ENCODE results near the gene SUSD6.
"Not testable (repeated sequence)": the region's sequence is repeated elsewhere in the genome, so short reads cannot be mapped to it uniquely, and the experiment has no call there.

Gene SUSD6

DNA sequence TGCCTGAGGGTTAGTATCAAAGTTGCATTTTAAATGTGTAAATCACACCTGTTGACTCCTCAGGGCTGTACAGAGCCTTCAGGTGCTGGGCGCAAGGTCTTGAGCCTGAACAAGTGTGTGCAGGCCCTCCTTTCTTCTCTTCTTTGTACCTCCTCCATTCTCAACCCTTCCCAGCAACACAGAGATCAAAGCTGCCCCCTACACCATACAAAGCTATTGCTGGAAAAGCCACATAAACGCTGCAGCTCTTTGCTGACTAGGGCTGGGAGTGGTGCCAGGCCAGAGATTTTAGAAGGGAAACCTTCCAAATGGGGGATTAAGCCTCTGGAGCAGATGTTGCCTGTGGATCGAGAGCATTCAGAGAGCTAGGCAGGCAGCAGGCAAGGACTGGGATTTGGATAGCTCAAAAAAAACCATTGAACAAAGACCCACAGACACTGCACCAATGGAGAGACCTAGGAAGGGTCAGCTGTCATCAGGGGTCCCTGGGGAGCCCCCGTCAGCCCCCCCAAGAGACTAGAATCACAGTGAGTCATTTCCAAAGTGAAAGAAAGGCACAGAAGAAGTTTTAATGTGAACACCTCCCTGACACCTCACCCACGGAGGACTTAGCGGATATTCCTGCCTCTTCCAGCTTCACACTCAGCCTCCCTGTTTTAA lies 18.2 kb upstream of the SUSD6 start:
- DNase-seq: peak; percentile 56

DNA sequence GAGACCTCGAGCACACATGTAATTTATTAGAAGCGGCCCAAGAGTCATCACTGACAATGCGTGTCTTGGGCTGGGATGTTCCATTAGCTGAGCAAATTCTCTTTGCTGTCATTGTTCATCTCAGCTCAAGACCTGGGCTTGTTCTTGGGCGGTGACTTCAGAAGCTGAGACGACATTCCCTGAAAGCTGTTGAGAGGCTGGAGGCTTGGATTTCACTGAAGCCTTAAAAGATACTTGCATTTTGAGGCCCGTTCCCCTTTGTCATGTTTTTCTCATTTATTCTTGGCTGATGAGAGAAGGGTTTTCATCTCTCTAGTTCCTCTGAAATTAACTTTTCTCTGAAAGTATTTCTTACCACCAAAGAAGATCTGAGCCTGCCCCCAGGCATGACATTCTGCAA lies 16.6 kb upstream of the SUSD6 start:
- no peak for DNase-seq

DNA sequence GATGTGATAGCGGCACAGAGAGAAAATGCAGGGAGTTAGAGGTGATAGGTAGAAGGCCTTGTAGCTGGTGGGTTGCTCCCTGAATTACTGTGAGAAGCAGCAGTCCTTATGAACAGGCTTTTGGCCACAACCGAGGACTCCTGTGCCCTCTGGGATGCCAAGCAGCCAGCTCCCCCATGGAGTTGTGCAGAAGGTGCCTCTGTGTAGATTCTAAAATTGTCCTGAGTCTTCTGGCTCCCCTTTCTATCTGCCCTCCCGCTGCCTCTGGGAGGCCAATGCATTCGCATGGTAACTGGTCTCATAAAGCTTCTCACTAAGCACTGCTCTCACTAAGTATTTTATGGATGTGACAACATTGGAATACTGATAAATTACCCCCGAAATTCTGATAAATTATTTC lies 16.1 kb upstream of the SUSD6 start:
- no peak for DNase-seq

DNA sequence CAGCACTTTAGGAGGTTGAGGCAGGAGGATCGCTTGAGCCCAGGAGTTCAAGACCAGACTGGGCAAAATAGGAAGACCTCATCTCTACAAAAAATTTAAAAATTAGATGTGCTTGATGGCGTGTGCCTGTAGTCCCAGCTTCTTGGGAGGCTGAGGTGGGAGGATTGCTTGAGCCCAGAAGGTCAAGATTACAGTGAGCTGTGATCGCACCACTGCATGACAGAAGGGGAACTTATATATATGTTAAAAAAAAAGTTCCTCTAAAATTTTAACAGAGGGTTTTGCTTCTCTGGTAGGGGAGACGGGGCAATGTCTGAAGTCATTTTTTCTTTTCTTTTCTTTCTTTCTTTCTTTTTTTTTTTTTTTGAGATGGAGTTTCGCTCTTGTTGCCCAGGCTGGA lies 12.0 kb upstream of the SUSD6 start:
- not testable (repeated sequence) for DNase-seq

DNA sequence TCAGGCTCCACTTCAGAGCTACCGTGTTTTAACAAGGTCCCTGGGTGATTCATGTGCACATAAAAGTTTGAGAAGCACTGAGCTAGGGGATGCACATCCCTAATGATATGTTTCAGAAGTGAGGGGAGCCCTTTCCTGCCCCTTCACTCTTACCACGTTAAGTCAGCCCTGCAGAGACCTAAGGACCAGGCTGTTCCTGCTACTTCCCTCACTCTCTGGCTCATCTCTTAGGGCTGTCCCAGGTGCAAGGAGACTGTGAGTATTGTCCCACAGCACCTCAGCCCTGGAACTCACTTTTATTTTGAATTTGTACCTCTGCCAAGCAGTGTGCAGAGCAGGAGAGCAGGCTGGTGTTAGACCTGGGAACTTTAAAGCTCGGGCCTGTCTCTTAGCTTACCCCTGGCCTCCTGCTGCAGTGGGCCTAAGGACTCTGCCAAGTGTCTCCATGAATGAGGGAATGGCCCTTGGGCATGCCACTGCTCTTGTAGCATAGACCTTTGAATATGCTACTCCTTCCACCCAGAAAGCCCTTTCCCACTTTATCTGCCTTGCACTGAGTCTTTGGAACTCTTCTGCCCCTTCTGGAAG lies 11.0 kb upstream of the SUSD6 start:
- DNase-seq: no peak

DNA sequence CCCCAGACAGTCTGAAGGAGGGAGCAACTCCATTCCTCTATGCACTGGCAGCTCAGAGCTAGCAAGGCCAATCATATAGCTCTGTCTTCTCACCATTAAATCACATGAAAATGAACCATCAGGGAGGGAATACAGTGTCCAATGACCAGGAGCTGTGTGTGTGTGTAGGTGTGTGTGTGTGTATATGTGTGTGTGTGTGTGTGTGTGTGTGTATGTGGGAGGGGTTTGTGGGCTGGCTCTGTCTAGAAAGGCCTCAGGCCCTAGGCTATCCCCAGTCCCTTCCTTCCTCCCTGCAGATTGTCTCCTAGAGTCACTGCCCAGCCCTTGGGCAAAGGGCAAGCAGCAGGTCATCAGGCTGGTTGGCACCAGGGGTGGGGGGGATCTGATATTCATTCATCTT lies 5.7 kb upstream of the SUSD6 start:
- no peak for DNase-seq

DNA sequence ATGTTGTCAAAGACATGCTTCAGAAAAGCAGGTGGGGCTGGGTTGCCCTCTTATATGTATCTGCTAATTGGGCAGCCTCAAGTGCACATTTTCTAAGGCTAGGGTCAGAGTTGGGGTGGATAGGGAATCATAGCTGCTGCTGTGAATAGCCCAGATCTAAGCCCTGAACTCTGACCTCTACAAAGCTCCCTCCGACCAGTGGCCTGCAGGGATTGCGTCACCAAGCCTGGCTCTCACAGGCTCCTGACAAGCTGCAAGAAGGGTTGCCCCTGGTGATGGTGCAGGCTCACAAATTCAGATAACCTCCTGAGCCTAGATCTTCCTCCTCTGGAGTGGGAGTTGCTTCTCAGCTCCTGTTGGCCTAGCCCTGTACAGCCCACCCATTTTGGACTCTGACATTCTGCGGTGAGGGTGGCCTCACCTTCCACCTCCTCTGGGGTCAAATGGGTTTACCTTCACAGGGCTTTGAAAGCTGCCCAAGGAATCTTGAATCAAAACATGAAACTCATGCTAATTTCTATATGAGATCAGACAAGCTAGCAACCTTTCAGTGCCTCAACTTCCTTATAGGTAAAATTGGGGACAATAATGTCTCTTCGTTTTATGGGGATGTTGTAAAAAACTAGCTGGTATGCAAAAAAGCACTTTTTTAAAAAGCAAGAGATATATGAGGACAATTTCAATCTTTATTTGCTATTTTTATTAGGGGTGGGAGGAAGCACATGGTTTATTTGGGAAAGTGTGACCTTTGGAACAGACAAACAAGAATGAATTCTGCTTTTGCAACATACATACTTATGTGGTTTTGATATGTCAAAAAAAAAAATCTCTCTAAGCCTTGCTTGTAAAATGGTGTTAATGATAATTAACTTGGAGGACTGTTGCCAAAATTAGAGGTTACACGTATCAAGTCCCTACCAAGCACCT lies 4.9 kb upstream of the SUSD6 start:
- no peak for DNase-seq

DNA sequence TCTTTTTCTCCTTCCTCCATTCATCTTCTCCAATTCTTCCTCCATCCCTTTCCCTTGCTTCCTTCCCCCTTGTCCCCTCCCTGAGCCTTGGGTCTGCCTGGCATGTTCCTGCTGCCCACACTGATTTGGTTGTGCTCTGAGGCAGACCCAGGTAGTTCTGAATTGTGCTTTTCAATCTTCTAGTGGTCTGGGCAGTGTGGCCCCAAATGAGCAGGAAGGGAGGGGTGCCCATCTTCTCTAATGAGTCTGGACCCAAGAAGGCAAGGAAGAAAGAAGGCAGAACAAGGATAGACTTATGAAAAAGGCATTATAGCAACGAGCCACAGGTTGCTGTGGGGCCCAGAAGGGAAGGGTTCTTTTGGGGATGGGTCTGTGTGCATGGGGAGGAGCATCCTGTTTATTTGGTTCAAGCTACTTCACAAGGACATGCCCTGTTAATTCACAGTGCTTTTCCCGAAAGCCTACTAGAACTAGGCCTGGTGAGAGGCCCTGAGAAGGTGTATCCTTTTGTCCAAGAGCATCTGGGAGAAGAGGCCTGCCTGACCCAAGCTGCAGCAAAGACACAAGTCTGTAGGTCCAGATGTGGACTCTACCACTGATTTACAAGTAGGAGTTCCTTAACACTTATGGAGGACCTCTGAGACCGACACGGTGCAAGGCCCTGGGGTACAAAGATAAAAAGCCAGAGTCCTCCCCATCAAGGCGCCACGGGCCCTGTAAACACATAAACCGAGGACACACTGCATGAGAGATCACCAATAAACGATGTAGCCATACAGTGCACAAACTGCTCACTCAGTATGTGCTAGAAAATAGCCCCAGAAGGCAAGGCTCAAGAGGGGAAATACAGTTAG lies 1.1 kb upstream of the SUSD6 start:
- DNase-seq: no peak

DNA sequence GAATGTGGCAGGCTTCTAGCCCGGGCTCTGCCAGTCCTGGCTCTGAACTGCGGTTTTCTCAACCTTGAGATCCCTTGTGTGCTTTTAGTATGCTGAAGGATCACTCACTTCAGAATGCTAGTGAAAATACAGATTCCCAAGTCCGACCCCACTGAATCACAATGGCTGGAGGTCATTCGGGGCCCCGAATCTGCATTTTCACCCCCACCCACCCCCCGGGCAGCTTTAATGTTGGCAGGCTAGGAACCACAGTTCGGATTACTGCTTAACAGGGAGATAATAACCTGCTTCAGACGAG lies 573 bp upstream of the SUSD6 start:
- peak; percentile 13 for DNase-seq

DNA sequence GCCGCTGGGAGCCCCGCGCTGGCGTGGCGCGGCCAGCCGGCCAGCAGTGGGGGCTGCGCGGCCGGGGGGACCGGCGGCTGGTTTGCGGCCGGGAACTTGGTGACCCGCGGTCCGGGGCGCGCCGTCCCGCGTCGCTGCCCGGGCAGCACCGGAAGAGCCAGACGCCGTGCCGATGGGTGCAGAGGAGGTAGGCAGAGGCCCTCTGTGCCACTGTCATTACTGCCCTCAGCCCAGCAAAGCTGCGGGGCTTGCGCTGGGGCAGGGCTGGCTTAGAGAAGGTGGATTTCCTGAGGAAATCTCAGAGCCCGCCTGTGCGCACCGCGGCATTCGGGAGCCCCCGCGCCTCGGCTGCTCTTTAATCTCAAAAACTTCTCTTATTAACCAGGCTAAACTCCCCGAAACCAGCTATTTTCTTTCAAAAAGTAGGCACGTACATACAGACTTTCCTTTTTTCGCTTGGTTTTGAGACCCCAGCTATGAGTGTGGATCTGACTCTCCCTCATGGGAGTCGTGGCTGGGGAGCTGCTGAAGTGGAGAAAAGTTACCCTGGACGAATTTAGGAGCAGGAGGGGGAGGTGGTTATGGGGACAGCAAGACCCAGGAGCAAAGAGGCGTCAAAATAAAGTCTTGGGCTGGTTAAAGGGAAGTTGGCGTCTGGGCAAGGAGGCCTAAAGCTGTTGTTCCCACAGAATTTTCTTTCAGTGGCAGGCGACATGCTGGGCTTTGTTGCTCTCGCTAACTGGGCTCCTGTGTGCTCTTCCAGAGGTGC lies 802 bp downstream of the SUSD6 start:
- peak; percentile 19 for DNase-seq

DNA sequence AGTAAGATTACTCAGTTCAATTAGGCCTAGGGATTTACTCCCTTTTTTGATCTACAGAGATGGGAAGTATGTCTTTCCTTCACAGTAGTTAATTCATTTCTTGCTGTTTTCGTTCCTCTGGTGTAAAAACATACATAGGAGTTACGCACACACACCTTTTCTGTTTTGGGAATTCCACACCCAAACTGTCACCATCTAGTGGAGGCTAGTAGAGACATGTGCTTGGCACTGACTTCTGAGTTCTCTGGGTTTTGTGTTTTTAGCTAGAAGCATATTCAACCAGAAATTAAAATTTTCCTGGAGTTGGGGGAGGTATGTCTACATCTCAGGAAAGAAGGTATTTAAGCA lies 1.4 kb downstream of the SUSD6 start:
- no peak for DNase-seq

DNA sequence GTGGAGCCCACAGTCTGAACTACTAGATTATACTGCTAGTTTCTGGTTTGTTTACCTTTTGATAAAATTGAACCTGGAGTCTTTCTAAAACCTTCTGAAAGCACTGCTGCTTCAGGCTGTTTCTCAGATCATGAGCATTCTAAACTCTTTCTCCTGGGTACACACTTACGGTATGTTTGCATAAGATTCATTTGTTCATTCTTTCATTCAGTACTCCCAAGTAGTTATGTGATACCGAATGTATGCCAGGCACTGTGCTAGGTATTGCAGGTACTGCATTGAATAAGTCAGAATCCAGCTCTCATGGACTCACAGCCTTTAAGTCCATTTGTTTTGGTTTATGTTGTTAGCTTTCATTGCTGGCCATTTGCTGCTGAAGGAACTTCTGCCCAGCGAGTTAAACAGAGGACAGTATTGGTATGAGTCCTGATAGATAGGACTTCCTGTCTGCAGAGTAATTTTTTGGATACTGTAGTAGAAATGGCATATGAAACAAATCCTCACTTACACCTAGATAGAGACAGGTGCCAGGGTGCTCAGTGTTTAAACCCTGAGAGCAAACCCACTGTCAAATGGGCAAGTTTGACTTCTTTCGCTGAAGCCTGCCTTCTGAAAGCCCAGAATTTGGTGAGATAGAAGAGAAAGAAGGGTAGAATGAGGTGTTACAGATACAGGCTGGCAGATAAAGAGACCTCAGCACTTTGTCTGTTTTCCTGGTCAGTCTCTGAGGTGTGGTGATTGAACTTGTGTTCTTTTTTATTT lies 2.1 kb downstream of the SUSD6 start:
- no peak for DNase-seq

DNA sequence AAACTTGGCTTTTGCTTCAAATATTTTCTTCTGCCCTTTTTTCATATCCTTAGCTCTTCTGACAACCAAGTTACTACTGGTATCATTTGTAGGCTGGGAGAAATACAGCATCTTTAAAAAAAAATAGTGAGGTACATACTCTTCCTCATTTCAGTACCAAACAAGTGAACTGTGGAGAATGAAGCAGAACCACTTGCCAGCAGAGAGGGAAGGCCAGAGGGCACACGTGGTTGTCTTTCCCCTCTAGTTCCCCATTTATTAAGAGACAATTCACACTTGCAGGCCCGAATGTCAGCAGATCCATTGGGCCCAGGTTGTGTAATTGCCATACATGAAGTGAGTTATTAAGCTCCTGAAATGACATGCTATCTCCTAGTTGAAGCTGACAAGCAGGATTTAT lies 3.2 kb downstream of the SUSD6 start:
- DNase-seq: no peak

DNA sequence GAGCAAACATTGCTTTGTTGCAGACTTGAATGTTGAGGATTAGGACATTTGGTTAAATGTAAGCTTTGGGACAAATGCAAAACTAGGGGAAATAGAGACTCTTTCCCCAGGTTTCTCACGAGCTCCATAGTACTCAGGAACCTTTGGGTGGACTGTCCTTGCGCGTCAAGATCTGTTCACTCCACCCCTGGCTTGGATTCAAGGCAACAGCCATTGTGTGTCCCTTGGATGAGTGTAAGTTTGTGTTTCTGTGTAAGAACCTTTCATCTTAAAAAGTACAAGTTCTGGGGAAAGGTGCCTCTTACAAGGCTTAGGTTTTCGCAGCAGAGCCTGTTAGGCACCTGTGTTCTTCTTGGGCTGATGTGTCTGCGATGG lies 3.7 kb downstream of the SUSD6 start:
- no peak for DNase-seq

DNA sequence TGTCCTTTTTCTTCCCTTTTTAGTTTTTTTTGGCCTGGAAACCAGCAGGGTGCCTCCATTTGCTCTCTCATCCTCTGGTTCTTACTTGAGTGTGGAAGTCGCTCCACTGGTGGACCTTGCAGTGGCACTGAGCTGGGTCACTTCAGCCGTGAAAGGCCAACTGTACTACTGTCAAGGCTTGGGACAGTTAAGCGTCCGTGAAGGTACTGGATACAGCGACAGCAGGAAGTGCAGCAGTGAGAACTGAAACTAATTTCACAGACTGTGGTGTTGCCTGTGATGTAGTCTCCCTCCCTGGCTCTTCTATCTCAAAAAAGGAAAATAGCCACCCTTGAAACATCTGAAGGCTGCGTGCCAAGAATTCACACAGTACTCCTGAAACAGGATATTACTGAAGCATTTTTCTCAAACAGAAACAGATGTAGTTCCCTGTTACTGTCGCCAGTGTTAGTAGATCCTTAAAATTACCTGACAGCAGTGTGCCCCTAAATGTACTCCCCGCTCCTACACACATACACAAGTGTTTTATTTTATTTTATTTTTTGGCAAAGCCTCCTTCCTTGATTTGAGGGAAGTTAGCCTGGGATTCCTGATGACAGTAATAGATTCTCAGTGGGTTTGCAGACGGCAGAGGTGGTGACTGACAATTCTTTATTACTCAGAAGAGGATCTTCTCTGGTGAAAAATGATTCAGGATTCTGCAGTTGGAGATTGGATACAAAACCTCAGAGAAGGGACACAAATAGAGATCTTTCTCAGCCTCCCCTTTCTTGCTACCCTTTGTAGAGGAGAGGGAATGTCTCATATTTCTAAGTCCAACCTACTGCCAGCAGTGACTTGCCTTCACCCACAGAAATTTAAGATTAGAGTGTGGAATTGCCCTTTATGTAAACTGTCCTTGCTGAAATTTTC lies 4.4 kb downstream of the SUSD6 start:
- DNase-seq: peak; percentile 51

DNA sequence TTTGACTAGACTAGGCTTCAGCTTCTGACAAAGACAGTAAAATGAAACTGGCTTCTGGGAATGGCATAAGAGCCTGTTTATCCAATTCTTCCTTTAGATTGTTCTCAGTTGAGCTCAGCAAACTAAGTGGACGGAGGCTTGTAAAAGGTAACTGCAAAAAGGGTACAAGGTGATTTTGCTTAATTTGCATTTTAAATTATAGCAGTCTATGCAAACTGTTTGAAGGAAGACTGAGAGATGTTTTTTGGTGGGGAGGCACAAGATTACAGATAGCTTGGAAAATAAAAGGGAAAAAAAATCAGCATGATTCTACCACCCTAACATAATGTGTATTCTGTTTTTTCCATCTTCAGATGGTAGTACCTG lies 5.0 kb downstream of the SUSD6 start:
- DNase-seq: no peak

DNA sequence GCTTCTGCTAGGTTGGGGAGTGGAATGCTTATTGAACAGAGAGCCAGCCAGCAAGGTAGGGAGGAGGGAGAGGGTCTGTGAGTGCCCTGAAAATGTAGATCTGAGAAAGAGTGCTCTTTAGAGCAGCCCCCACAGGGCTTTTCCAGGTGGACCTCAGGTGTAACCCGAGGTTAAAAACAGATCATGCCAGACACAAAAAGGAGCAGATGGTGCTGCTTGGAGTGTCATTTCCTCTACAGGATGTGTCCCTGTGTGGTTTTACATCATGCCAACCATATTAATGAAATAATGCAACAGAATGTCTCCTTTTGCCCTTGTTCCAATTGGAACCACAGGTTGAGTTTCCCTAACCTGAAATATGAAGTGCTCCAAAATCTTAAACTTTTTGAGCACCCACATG lies 6.4 kb downstream of the SUSD6 start:
- DNase-seq: no peak

DNA sequence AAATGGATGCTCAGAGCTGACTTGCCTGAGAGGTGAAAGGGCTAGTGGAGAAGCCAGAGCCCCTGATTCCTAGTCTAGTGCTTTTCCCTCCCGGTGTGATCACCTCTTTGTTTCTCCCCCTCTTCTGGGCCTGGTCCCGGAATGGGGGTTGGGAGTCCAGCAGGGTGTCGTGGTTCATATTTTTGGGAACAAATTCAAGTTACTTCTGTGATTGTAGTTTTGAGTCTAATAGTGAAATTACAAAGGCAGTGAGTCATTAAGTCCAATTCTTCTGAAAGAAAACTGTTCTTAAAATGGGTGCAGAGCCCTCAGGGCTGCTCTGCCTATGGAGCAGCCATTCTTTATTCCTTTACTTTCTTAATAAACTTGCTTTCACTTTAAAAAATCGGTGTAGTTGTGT lies 7.6 kb downstream of the SUSD6 start:
- DNase-seq: peak; percentile 17

DNA sequence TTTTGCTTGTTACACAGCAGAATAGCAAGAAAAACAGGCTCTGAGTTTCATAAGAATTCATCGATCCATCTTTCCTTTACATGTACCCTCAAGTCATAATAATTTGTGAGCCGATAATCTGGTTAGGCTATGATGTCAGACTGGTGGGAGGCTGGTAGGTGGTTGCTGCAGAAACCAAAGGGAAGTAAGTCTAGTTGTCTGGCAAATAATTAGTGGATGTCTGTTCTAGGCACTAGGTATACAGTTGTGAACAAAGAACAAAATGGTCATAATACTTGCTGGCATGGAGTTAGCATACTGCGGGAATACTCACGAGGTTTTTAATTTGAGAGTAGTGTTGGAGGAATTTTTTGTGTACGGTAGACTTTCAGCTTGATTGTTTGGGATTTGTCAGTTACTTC lies 8.8 kb downstream of the SUSD6 start:
- DNase-seq: no peak

DNA sequence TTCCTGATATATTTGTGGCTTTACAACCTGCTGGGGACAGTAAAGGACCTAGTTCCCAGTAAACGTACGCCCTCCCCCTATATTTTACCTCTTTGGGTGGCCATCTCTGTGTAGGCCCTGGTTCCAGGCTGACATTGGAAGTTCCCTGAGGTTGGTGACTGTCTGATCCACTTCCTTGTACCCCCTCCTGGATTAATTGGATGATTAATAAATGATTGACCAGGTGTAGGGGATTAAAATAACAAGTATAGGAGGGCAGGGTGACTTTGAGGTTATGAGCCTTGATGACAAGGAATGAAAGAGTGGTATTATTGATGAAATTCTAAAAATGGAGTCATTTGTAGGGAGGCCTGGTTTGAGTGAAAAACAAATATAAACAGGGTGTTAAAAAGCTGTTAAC lies 9.6 kb downstream of the SUSD6 start:
- DNase-seq: no peak

DNA sequence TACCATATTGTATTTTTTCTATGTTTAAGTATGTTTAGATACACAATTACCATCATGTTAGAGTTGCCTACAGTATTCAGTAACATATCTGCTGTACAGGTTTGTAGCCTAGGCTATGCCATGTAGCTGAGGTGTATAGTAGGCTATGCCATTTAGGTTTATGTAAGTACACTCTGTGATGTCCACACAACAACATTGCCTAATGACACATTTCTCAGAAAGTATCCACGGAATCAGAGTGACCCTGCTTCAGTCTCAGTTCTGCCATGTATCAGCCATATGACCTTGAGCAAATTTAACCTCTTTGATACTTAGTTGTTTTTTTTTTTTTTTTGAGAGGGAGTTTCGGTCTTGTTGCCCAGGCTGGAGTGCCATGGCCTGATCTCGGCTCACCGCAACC lies 12.7 kb downstream of the SUSD6 start:
- DNase-seq: no peak

Measured in HCEC 1CT (cell line).